Fibroblast of villous mesenchyme (primary cell): ENCODE data around the gene SLC22A13. TPM values are rescaled to one million over a fixed set of nuclear protein-coding genes. Genes with fewer than 3 reads are reported as not detected.

ENCODE experiments used
- DNase-seq: peaks from one replicate; pipeline ENCODE4 v3.0.0-alpha.2; 2010; ENCODE audit warnings: low read depth
- H3K4me3 ChIP-seq: 2 replicates; pipeline ENCODE4 v1.5.1; 2011; ENCODE audit warnings: low read depth, mild to moderate bottlenecking, low read length
- CTCF ChIP-seq: IDR thresholded peaks from 2 replicates; pipeline ENCODE4 v1.5.1; 2012; ENCODE audit warnings: low read depth, mild to moderate bottlenecking, low read length; ENCODE audit not compliant: insufficient read depth
- total RNA-seq: library from RNA; depleted of rRNA; stranded (reverse); fragments of >200 nt; gene quantifications from 2 replicates; pipeline ENCODE4 v1.2.3, GENCODE V29; 2012

The SLC22A13 gene
- total RNA-seq, 1 donor, result 0.43 TPM

DNA sequence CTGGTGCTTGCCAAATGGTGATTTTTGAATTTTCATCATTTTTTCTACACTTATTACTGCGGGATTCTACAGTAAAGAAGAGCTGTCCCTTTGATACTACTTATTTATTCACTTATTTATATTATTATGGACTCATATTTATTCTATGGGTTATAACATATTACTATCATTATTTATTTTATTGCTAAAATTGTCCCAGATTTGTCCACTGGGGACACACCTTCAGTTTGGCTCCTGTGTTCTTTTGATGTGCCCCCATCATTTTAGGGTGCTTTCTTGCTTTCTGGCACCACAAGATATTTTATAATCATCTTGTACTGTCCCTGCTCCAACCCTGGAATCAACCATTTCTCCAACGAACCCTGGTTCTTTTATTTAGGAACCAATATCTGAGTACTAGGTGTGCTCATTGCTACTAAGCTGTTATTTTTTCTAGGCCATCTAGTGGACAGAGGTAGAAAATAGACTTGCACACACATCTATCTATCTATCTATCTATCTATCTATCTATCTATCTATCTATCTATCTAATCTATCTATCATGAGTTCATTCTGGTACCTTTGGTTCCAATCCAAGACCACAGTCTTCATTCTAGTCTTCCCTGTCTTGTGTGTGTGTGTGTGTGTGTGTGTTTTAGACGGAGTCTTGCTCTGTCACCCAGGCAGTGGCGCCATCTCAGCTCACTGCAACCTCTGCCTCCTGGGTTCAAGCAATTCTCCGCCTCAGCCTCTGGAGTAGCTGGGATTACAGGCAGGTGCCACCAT, 32.5 kb downstream of the SLC22A13 start:
- DNase-seq, result peak; percentile 18
- TF ChIP-seq CTCF, result peak; percentile 50
- H3K4me3 ChIP-seq, result no peak overlapping the region

DNA sequence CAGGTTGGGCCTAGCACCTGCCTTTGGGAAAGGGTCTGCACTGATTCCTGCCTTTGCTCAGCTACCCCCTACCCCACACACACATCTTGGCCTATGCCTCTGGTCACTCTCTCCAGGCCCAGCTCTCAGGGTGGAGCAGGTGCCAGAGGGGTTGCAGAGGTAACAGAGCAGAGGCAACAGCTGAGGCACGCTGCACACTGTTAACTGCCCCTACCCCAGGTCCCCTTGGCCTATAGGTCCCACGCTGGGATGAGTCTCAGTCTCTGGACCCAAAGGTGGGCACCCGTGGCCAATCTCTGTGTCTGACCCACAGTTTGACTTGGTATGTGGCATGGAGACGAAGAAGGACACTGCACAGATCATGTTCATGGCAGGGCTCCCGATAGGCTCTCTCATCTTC, 41.3 kb downstream of the SLC22A13 start:
- DNase-seq, result no peak
- TF ChIP-seq CTCF, result no peak
- no peak overlapping the region for H3K4me3 ChIP-seq

- H3K4me3 ChIP-seq, result no peak overlapping the region
- no peak for TF ChIP-seq CTCF
- DNase-seq, result no peak
Observed at GRCh38 chr3:38307599-38307998, 42.0 kb downstream of the SLC22A13 start.

- TF ChIP-seq CTCF, result no peak
- DNase-seq, result no peak
- H3K4me3 ChIP-seq, result no peak overlapping the region
Observed at GRCh38 chr3:38308456-38308855, 42.8 kb downstream of the SLC22A13 start.

- H3K4me3 ChIP-seq, result no peak overlapping the region
- no peak for DNase-seq
- no peak for TF ChIP-seq CTCF
Observed at GRCh38 chr3:38311476-38311875, 45.9 kb downstream of the SLC22A13 start.

DNA sequence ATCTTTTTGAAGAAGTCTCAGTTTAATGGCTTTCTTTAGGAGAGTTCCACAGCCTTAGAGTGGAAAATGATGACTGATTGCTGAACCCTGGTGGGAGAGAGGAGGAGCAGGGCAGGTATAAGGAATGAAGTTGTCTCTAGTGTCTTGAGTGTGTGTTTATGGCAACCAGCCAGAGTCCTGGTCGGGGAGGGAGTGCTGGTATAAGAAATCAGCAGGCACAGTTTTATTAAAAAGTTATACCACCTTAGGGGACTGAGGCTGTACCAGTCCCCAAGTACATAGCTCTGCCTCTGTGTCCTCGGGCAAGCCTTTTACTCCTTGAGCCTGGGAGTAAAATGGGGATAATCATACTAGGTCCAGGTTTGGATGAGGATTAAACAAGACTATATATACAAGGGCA, 46.3 kb downstream of the SLC22A13 start:
- DNase-seq, result no peak
- TF ChIP-seq CTCF, result no peak
- H3K4me3 ChIP-seq, result no peak overlapping the region

DNA sequence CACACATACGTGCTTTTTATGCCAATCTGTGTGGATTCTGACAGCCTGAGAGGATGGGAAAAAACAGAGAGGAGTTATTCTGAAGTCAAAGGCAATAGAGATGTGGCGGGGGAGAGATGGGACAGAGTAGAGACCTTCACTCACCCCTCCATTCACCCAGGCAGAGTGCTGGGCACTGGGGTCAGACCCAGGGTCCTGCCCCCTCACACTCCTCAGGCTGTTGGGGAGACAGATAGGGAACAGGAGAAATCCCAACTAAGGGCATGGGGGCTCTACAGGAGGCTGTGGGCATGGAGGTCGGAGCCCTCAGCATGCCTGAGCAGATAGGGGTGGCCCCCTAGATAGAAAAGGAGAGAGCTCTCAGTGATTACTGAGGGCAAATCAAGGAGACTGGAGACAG, 46.7 kb downstream of the SLC22A13 start:
- no peak for TF ChIP-seq CTCF
- DNase-seq, result no peak
- H3K4me3 ChIP-seq, result no peak overlapping the region
